Measurements from ENCODE around the gene ADAM22. TPM values are rescaled to one million over a fixed set of nuclear protein-coding genes. Genes with fewer than 3 reads are reported as not detected.

ADAM22 gene
- total and polyA plus RNA-seq, 10 of the 15 experiments (the other 5 are each of a cell fraction or from before 2014, with no cell fraction given), result 1.4 to 24.5 (median 7.6) TPM

- TF ChIP-seq ZNF592 (IDR thresholded peaks at IDR 0.05), result no peak
- no peak for TF ChIP-seq SP1 (IDR thresholded peaks at IDR 0.05; ENCODE audit: low read depth, low read length)
These were observed 103.0 kb downstream of the ADAM22 start (continued) for GRCh38 chr7:88037050-88037449.

- no TSS peak for BruUV-seq (replicated peaks)
- ChIA-PET POLR2A (no interaction called here), SMC1A (ENCODE audit: uncharacterized antibody, unreplicated experiment) (interaction anchor here (0.8 to 1.3 kb wide), 4 partner anchors 29 to 129 kb away, joined by 3 to 5 read pairs (median 4); partner anchors contain the start of gene ADAM22), RAD21 (ENCODE audit: unreplicated experiment) (interaction anchor here (0.8 to 2.7 kb wide), 4 partner anchors 32 to 117 kb away, joined by 3 to 11 read pairs (median 4); partner anchors contain the start of gene ADAM22), CTCF (interaction anchor here (0.8 to 0.9 kb wide), 2 partner anchors 11 to 105 kb away, joined by 3 read pairs; no protein-coding TSS in a partner anchor)
- intact Hi-C loops (cut with micrococcal nuclease; ENCODE audit: unreplicated experiment) (loop anchor here (5.0 kb wide), 1 partner anchor 158 kb away; no protein-coding TSS in a partner anchor), in situ Hi-C loops (cut with MboI) (no loop called here)
- Histone ChIP-seq H3K79me2 (ENCODE audit: control insufficient read depth, insufficient read depth, low read length) (0 out of 2 replicates have a peak, but pooled peaks cover under 1% of the 10 kb centered on the region), H4K20me1 (ENCODE audit: control insufficient read depth, insufficient read depth) (no peaks in the 10 kb centered on the region), H2AFZ (ENCODE audit: control insufficient read depth, low read depth, low read length) (peak overlapping the region; percentile 51), H3K9me3 (replicated peaks; ENCODE audit: control insufficient read depth, insufficient read depth, low read length) (no peaks in the 10 kb centered on the region), H3K4me2 (ENCODE audit: control insufficient read depth, insufficient read depth) (no peak overlapping the region), H3K4me1 (ENCODE audit: control insufficient read depth, insufficient read depth, low read length) (peaks cover 5% of the 10 kb centered on the region), H3K27ac (ENCODE audit: control insufficient read depth, insufficient read depth) (no peak overlapping the region), H3K9ac (ENCODE audit: control insufficient read depth, insufficient read depth, low read length) (no peak overlapping the region), H3K27me3 (replicated peaks in 1 of 2; ENCODE audit: control insufficient read depth in 2 of 2, insufficient read depth in 2 of 2, low read length in 1 of 2) (no peaks in the 10 kb centered on the region), H3K36me3 (ENCODE audit: control insufficient read depth in 2 of 2, insufficient read depth in 2 of 2, low read length in 1 of 2) (no peaks in the 10 kb centered on the region), H3K4me3 (no peak overlapping the region)
- ATAC-seq (peak; percentile 49), FAIRE-seq (no peak), DNase-seq (ENCODE audit: low read depth, low spot score) (no peak)
- no peak for TF ChIP-seq BCL11A (IDR thresholded peaks at IDR 0.05; ENCODE audit: low read depth, low read length)
- TF ChIP-seq NR2C2 (IDR thresholded peaks at IDR 0.05; ENCODE audit: borderline replicate concordance, control insufficient read depth, insufficient read length, low read depth), result no peak
- no peak for TF ChIP-seq MTA3 (IDR thresholded peaks at IDR 0.05; ENCODE audit: borderline replicate concordance, low read length)
- no peak for TF ChIP-seq SMARCA5 (IDR thresholded peaks at IDR 0.05)
- no peak for TF ChIP-seq KDM1A (IDR thresholded peaks at IDR 0.05; ENCODE audit: borderline replicate concordance)
- no peak for TF ChIP-seq NFXL1 (IDR thresholded peaks at IDR 0.05; ENCODE audit: borderline replicate concordance)
- TF ChIP-seq IRF3 (IDR thresholded peaks at IDR 0.05), result no peak
- no peak for TF ChIP-seq USF1 (IDR thresholded peaks at IDR 0.05; ENCODE audit: borderline replicate concordance, extremely low read length, insufficient read depth, low read depth, low read length)
- 38% methylated on average over 1 of the region's 1 CpG for WGBS (ENCODE audit: insufficient coverage, insufficient replicate concordance, low lambda C conversion rate, missing lambda C conversion rate)
These were observed 106.6 kb downstream of the ADAM22 start for GRCh38 chr7:88040694-88041093.

Data from GM12878 (cell line).